IPS-15b (cell line): ENCODE data around the gene PCDH7.

Source experiments
- H3K27me3 ChIP-seq: one replicate; pipeline ENCODE4 v1.6.1; 2013; ENCODE audit warnings: low read length; ENCODE audit not compliant: control insufficient read depth, insufficient read depth
- H3K36me3 ChIP-seq: one replicate; pipeline ENCODE4 v1.6.1; 2013; ENCODE audit warnings: low read length; ENCODE audit not compliant: control insufficient read depth, insufficient read depth
- H3K4me1 ChIP-seq: one replicate; pipeline ENCODE4 v1.6.1; 2013; ENCODE audit warnings: mild to moderate bottlenecking, low read length; ENCODE audit not compliant: control insufficient read depth, insufficient read depth
- H3K4me3 ChIP-seq: one replicate; pipeline ENCODE4 v1.5.1; 2013; ENCODE audit warnings: low read depth, low read length
- H3K9ac ChIP-seq: one replicate; pipeline ENCODE4 v1.6.1; 2013; ENCODE audit warnings: low read depth, mild to moderate bottlenecking, low read length
- H3K9me3 ChIP-seq: one replicate; pipeline ENCODE4 v1.6.1; 2013; ENCODE audit warnings: mild to moderate bottlenecking, low read length; ENCODE audit not compliant: control insufficient read depth, insufficient read depth

The PCDH7 gene

DNA sequence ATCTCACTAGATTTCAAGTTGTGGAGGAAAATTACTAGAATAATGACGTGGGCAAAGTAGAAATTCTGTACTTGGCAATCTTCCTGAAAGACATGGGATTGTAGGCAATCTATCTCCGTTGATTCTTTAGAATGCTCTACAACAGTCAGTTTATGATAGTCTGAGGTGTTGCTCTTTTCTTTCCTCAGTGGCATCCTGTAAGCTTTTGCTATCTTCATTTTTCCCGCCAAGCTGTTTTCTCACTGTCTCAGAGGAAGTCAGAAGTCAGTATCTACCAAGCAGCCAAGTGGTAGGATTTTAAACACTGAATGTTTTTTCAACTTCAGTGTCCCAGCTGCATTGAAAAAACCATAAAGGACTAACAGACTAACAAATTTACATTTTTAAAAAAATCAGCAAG, 23.7 kb downstream of the PCDH7 start:
- no peaks in the 10 kb centered on the region for H3K36me3 ChIP-seq
- no peaks in the 10 kb centered on the region for H3K4me1 ChIP-seq
- no peak overlapping the region for H3K9ac ChIP-seq

DNA sequence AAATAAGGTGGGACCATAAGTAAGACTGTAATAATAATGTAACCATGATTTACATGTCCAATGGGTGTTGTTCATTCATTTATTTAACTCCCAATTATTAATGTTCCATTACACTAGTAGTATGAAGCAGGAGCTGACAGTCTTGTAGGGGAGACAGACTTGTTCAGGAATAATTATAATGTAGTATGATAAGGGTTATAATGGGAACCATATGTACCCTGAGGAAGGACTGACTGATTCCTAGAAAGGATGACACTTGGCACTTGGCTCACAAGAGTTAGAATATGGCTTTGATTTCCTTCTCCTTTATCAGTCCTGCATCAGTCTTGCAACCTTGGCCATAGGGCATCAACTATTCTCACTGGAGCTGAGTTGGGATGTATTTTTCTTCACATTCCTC, 24.2 kb downstream of the PCDH7 start:
- H3K27me3 ChIP-seq: no peaks in the 10 kb centered on the region
- no peak overlapping the region for H3K4me3 ChIP-seq
- H3K36me3 ChIP-seq: no peaks in the 10 kb centered on the region
- H3K9ac ChIP-seq: no peak overlapping the region
- H3K9me3 ChIP-seq: no peaks in the 10 kb centered on the region
- no peaks in the 10 kb centered on the region for H3K4me1 ChIP-seq

More for the DNA sequence above, 23.7 kb downstream of the PCDH7 start:
- Histone ChIP-seq H3K4me3 (no peak overlapping the region), H3K9me3 (no peaks in the 10 kb centered on the region), H3K27me3 (no peaks in the 10 kb centered on the region)

DNA sequence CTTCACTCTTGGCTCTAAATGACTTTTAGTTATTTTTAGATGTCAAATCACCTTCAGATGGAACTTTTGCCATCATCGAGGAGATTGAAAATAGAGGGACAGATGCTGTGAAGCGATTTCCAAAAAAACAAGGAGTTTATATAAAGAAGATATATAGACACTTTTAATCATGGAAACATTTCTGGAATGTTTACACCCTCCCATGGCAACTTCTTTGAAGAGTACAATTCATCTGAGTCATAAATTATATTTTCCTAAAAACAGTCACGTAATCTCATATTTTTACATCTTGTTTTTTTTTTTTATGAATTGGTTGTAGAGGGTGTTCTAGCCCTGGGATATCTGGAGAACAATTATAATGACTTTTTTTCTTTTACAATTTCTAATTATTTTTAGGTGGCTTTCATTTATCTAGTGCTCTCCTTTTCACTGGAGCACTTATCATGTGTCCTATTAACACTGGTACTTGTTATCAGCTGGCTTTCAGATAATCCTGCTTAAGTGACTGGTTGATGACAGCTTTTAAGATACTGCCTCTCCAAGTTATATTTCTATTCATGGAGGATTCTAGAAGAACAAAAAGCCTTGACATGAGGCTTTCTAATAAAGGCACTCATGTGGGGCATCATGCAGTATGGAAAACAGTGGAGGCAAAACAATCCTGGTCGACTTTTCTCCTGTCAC, 24.9 kb downstream of the PCDH7 start:
- H3K4me1 ChIP-seq: no peaks in the 10 kb centered on the region
- H3K9ac ChIP-seq: no peak overlapping the region
- no peaks in the 10 kb centered on the region for H3K27me3 ChIP-seq
- H3K36me3 ChIP-seq: no peaks in the 10 kb centered on the region
- no peaks in the 10 kb centered on the region for H3K9me3 ChIP-seq
- no peak overlapping the region for H3K4me3 ChIP-seq

DNA sequence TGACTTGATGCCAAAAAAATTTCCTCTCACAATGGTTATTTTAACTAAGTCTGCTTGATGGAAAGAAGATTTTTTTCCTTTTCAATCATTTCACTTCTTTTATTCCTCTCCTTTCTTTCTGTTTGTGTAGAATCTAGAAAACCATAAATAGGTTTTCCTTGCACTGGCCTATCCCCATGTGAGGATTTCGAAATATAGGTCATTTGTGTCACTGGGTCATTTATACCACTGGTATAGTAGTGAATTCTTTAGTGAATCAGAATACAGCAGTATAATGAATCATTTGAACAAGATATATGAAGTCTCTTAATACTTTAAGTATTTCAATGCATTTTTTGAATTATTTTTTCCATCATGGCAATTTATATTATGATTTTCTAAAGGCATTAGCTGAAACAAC, 26.6 kb downstream of the PCDH7 start:
- no peaks in the 10 kb centered on the region for H3K9me3 ChIP-seq
- H3K4me1 ChIP-seq: no peaks in the 10 kb centered on the region
- H3K36me3 ChIP-seq: no peaks in the 10 kb centered on the region
- no peak overlapping the region for H3K4me3 ChIP-seq
- H3K9ac ChIP-seq: no peak overlapping the region
- no peaks in the 10 kb centered on the region for H3K27me3 ChIP-seq

DNA sequence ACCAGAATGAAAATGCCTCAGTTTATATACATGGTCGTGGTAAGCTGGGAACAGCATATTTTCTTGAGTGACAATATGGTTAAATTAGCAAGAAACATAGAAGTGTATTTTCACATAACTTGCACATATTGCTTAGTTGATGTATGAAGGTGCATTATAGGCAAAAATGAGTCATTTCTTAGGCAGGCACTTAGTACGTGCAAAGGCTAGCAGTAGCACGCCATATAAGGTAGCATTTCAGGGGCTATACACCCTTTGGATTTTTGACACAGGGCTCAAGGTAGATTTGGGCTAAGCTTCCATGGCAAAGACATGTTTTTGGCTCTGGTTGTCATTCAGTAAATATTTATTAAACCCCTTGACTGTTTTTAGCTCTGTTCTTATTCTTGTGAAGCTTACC, 33.1 kb downstream of the PCDH7 start:
- Histone ChIP-seq H3K27me3 (no peaks in the 10 kb centered on the region), H3K36me3 (no peaks in the 10 kb centered on the region), H3K9ac (no peak overlapping the region), H3K9me3 (no peaks in the 10 kb centered on the region), H3K4me1 (no peaks in the 10 kb centered on the region), H3K4me3 (no peak overlapping the region)

DNA sequence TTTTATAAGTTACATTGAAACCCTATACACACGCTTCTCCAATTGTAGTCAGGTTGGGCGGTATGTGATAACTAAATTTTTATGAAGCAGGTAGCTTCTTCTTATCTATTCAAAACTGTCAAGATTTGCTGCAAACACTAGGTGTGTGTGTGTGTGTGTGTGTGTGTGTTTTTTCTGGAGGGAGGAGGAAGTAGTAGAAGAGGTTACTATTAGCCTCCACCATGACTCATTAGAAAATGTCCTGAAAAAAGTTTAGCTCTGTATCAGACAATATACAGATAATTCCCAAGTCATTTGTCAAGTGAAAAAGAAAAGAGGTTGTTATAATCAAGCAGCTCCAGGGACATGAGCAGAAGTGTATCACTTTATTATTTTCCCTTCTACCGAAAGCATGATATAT, 33.9 kb downstream of the PCDH7 start:
- Histone ChIP-seq H3K36me3 (no peaks in the 10 kb centered on the region), H3K4me3 (no peak overlapping the region), H3K27me3 (no peaks in the 10 kb centered on the region), H3K9me3 (no peaks in the 10 kb centered on the region), H3K9ac (no peak overlapping the region), H3K4me1 (no peaks in the 10 kb centered on the region)

DNA sequence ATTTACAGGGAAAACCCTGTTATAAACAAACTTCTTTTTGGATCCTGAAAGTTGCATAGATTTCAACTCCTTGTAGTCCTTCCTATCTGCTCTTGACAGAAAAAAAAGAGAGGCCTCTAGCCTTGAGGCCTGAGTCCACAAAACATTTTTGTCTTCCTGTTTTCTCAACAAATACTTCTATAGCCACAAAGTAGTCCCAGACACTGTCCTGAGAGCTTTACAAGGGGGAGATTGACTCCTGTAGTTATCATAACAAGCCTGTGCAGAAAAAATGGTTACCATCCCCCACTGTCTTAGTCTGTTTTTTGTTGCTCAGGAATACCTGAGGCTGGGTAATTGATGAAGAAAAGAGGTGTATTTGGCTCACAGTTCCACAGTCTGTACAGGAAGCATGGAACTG, 35.2 kb downstream of the PCDH7 start:
- Histone ChIP-seq H3K4me1 (no peaks in the 10 kb centered on the region), H3K9ac (no peak overlapping the region), H3K4me3 (no peak overlapping the region), H3K9me3 (no peaks in the 10 kb centered on the region), H3K27me3 (no peaks in the 10 kb centered on the region), H3K36me3 (no peaks in the 10 kb centered on the region)

DNA sequence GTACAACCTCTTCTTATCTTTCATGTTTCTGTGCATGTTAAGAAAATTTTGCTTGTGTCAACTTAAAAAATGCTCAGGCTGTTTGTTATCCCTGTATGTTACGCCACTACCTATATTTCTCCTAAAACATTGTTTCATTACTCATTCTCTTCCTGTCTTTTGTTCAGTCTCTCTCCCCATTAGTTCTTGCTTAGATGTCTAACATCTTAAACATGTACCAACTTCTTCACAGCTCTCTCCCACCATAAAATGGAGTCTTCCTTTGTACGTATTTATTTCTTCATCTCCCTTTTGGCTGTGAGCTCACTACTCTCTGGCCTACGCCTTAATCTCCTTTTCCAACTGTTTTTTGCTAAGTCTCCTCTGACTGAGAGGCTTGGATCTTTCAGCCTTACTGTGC, 36.4 kb downstream of the PCDH7 start:
- no peaks in the 10 kb centered on the region for H3K9me3 ChIP-seq
- no peaks in the 10 kb centered on the region for H3K27me3 ChIP-seq
- no peaks in the 10 kb centered on the region for H3K36me3 ChIP-seq
- H3K9ac ChIP-seq: no peak overlapping the region
- no peak overlapping the region for H3K4me3 ChIP-seq
- no peaks in the 10 kb centered on the region for H3K4me1 ChIP-seq

DNA sequence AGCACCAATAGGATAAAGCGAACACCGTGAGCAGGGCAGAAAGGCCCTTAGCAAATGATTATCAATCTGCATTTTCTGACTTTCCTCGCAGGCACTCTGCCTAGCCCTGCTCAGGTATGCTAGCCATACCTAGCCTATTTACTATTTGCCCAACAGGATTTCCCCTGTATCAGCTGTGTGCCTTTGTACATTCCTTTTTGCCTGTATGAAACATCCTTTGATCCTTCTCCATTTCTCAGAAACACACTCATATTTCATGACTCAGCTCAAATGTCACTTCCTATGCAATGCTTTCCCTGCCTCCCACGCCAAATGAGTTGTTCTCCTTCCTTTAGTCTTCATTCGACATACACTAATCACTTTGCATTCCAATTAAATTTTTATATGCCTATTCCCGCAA, 37.2 kb downstream of the PCDH7 start:
- no peaks in the 10 kb centered on the region for H3K9me3 ChIP-seq
- H3K9ac ChIP-seq: no peak overlapping the region
- no peaks in the 10 kb centered on the region for H3K27me3 ChIP-seq
- no peaks in the 10 kb centered on the region for H3K4me1 ChIP-seq
- H3K4me3 ChIP-seq: no peak overlapping the region
- H3K36me3 ChIP-seq: no peaks in the 10 kb centered on the region

DNA sequence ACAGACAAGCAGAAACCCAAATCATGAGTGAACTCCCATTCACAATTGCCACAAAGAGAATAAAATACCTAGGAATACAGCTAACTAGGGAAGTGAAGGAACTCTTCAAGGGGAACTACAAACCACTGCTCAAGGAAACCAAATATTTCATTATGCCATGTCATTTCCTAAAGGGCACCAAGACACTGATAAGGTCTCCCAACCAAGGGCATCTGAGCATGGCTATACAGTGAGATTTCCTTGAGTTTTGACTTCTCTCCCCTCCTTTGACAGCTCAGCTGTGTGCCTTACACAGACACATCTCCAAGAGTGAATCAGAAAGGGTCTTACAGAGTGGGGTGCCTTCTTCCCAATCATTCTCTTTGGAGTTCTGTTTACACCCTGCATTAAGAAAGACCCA, 40.4 kb downstream of the PCDH7 start:
- Histone ChIP-seq H3K4me1 (peaks cover 1% of the 10 kb centered on the region), H3K9ac (no peak overlapping the region), H3K27me3 (no peaks in the 10 kb centered on the region), H3K4me3 (no peak overlapping the region), H3K36me3 (no peaks in the 10 kb centered on the region), H3K9me3 (no peaks in the 10 kb centered on the region)

DNA sequence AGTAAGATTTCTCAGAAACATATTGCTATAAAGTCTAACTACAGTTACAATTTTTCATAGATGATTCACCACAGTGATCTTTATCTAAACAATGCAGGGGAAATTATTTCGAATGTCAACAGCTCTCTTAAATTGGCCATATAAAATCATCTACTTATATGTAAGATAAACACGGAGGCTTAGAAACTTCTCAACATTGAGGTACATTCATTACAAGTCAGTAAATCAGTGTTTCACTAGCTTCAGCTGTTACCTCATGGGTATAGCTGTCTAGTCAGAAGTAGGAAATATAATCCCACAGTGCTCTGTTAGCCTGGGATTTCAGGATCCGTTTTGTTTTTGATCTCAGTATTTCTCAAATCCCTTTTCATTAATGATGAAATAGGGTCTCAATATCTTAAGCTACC, 43.2 kb downstream of the PCDH7 start:
- H3K4me1 ChIP-seq: peaks cover 6% of the 10 kb centered on the region
- no peak overlapping the region for H3K9ac ChIP-seq
- H3K4me3 ChIP-seq: no peak overlapping the region
- H3K27me3 ChIP-seq: no peaks in the 10 kb centered on the region
- H3K9me3 ChIP-seq: no peaks in the 10 kb centered on the region
- no peaks in the 10 kb centered on the region for H3K36me3 ChIP-seq

DNA sequence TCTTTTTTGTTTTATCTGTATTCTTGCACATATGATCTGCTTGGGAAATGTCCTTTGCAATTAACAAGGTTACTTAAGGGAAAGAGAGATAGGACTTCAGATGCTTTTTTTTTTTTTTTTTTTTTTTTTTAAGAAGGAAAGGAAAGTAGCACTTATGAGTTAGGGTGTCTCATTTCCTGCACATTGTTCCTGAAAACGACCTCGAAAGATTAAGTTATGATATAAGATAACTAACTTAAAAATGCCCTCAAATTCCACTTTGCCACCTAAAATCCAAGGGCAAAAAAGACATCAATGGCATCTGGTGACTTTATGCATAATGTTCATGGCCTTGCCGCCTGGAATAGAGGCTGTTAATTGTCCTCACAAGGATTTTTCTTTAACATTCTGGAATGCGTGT, 44.9 kb downstream of the PCDH7 start:
- H3K4me1 ChIP-seq: peaks cover 6% of the 10 kb centered on the region
- no peaks in the 10 kb centered on the region for H3K9me3 ChIP-seq
- H3K4me3 ChIP-seq: no peak overlapping the region

More for the DNA sequence above, 44.9 kb downstream of the PCDH7 start:
- Histone ChIP-seq H3K9ac (no peak overlapping the region), H3K27me3 (no peaks in the 10 kb centered on the region), H3K36me3 (no peaks in the 10 kb centered on the region)
